ENCODE data around the gene TBC1D8. TPM values are rescaled to one million over a fixed set of nuclear protein-coding genes. Genes with fewer than 3 reads are reported as not detected.
"Not testable (repeated sequence)": the region's sequence is repeated elsewhere in the genome, so short reads cannot be mapped to it uniquely, and the experiment has no call there.

The TBC1D8 gene
- total RNA-seq, 1 donor from 2014 or later: 17.3 TPM

GRCh38 chr2:101168706-101169105 lies 17.5 kb upstream of the TBC1D8 start:
- no peaks in the 10 kb centered on the region for H3K27me3 ChIP-seq (ENCODE audit: control insufficient read depth, insufficient read depth, low read length)
- TF ChIP-seq CTCF (IDR thresholded peaks at IDR 0.05; ENCODE audit: insufficient read depth, low read length, poor library complexity, severe bottlenecking): no peak
- no peaks in the 10 kb centered on the region for H3K36me3 ChIP-seq (ENCODE audit: control insufficient read depth, insufficient read depth, low read length)
- DNase-seq (ENCODE audit: low read depth): no peak
- no peak overlapping the region for H3K4me3 ChIP-seq (ENCODE audit: low read depth, low read length)

DNA sequence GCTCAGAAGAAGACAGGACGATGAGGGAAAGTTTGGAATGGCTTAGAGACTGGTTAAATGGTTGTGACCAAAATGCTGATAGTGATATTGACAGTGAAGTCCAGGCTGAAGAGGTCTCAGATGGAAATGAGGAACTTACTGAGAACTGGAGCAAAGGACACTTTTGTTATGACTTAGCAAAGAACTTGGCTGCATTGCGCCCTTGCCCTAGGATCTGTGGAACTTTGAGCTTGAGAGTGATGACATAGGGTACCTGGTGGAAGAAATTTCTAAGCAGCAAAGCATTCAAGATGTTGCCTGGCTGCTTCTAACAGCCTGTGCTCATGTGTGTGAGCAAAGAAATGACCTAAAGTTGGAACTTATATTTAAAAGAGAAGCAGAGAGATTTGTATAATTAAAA lies 16.4 kb upstream of the TBC1D8 start:
- H3K4me3 ChIP-seq (ENCODE audit: low read depth, low read length); H3K36me3 ChIP-seq (ENCODE audit: control insufficient read depth, insufficient read depth, low read length); H3K27me3 ChIP-seq (ENCODE audit: control insufficient read depth, insufficient read depth, low read length); DNase-seq (ENCODE audit: low read depth): not testable (repeated sequence)

GRCh38 chr2:101164021-101164420 lies 12.8 kb upstream of the TBC1D8 start:
- DNase-seq (ENCODE audit: low read depth): no peak
- no peak for TF ChIP-seq CTCF (IDR thresholded peaks at IDR 0.05; ENCODE audit: insufficient read depth, low read length, poor library complexity, severe bottlenecking)
- H3K4me3 ChIP-seq (ENCODE audit: low read depth, low read length): no peak overlapping the region
- no peaks in the 10 kb centered on the region for H3K36me3 ChIP-seq (ENCODE audit: control insufficient read depth, insufficient read depth, low read length)
- H3K27me3 ChIP-seq (ENCODE audit: control insufficient read depth, insufficient read depth, low read length): no peaks in the 10 kb centered on the region

- Histone ChIP-seq H3K27me3 (ENCODE audit: control insufficient read depth, insufficient read depth, low read length) (no peaks in the 10 kb centered on the region), H3K36me3 (ENCODE audit: control insufficient read depth, insufficient read depth, low read length) (no peaks in the 10 kb centered on the region), H3K4me3 (ENCODE audit: low read depth, low read length) (no peak overlapping the region)
- DNase-seq (ENCODE audit: low read depth): no peak
- no peak for TF ChIP-seq CTCF (IDR thresholded peaks at IDR 0.05; ENCODE audit: insufficient read depth, low read length, poor library complexity, severe bottlenecking)
These were observed 11.6 kb upstream of the TBC1D8 start for GRCh38 chr2:101162561-101163330.

GRCh38 chr2:101161658-101162057 lies 10.5 kb upstream of the TBC1D8 start:
- no peaks in the 10 kb centered on the region for H3K27me3 ChIP-seq (ENCODE audit: control insufficient read depth, insufficient read depth, low read length)
- no peak overlapping the region for H3K4me3 ChIP-seq (ENCODE audit: low read depth, low read length)
- DNase-seq (ENCODE audit: low read depth): no peak
- no peak for TF ChIP-seq CTCF (IDR thresholded peaks at IDR 0.05; ENCODE audit: insufficient read depth, low read length, poor library complexity, severe bottlenecking)
- H3K36me3 ChIP-seq (ENCODE audit: control insufficient read depth, insufficient read depth, low read length): no peaks in the 10 kb centered on the region

GRCh38 chr2:101160454-101160853 lies 9.3 kb upstream of the TBC1D8 start:
- no peak for TF ChIP-seq CTCF (IDR thresholded peaks at IDR 0.05; ENCODE audit: insufficient read depth, low read length, poor library complexity, severe bottlenecking)
- no peaks in the 10 kb centered on the region for H3K27me3 ChIP-seq (ENCODE audit: control insufficient read depth, insufficient read depth, low read length)
- no peak for DNase-seq (ENCODE audit: low read depth)
- no peaks in the 10 kb centered on the region for H3K36me3 ChIP-seq (ENCODE audit: control insufficient read depth, insufficient read depth, low read length)
- no peak overlapping the region for H3K4me3 ChIP-seq (ENCODE audit: low read depth, low read length)

Data from kidney epithelial cell (primary cell).